HCT116 (cell line): ENCODE data around the gene LRRC72. TPM values are rescaled to one million over a fixed set of nuclear protein-coding genes. Genes with fewer than 3 reads are reported as not detected.

ENCODE experiments used
- ATAC-seq: fragments of 200-7000 bp; cut with Tn5 transposase; 2 replicates; pipeline ENCODE4 v1.9.1; 2020; ENCODE audit warnings: mild to moderate bottlenecking, moderate library complexity
- BruUV-seq: library from RNA; stranded (reverse); fragments of 400-500 nt; replicated peaks from 2 replicates; lab custom pipeline; 2021; lab: Mats Ljungman, UMichigan
- CTCF ChIA-PET: fragments of 300-600 bp; sonication (Branson Sonifier 250); formaldehyde crosslinking; loops from one replicate; lab custom pipeline; 2021; ENCODE audit warnings: antibody characterized with exemption; lab: Charles Lee
- POLR2A ChIA-PET: fragments of 300-600, 350-600 bp; sonication (Branson Sonifier 250); formaldehyde crosslinking; loops from one replicate; lab custom pipeline; 2021; ENCODE audit warnings: antibody characterized with exemption; lab: Charles Lee
- RAD21 ChIA-PET, 2 experiments: fragments of 300-600 bp; sonication (Branson Sonifier 250); formaldehyde crosslinking; loops; one replicate each; lab custom pipeline; 2023; ENCODE audit warnings: low total read pairs in 2 of 2; ENCODE audit not compliant: uncharacterized antibody in 2 of 2, unreplicated experiment in 2 of 2, low non-redundant PET in 1 of 2; lab: Charles Lee
- DNase-seq: peaks from one replicate; pipeline ENCODE4 v3.0.0-alpha.2; 2010; ENCODE audit warnings: low read depth, low spot score
- H2AFZ ChIP-seq: fragments of 200-600 bp; shearing (Covaris generic), sonication (generic); 2 replicates; pipeline ENCODE4 v1.6.1; 2017; ENCODE audit warnings: low read depth, mixed run types, mixed read lengths, antibody characterized with exemption, low read length; ENCODE audit not compliant: poor library complexity, severe bottlenecking
- H3K27ac ChIP-seq: 2 replicates; pipeline ENCODE4 v1.5.1; 2012; ENCODE audit warnings: low read depth, low read length
- H3K27me3 ChIP-seq: fragments of 200-600 bp; sonication (generic); 2 replicates; pipeline ENCODE4 v1.6.1; 2016; ENCODE audit warnings: mixed run types, low read length, mixed read lengths; ENCODE audit not compliant: insufficient read depth
- H3K36me3 ChIP-seq, 2 experiments: fragments of 200-500 bp in 1 of 2; fragments of 200-600 bp in 1 of 2; sonication (Bioruptor generic) in 1 of 2; sonication (generic) in 1 of 2; 2 replicates each; pipeline versions ENCODE4 v1.5.1 to v1.6.1; 2014 to 2016; ENCODE audit warnings: low read length in 2 of 2, inconsistent platforms in 1 of 2, mixed read lengths in 1 of 2, mixed run types in 1 of 2; ENCODE audit not compliant: insufficient read depth in 2 of 2, control insufficient read depth in 1 of 2
- H3K4me1 ChIP-seq, 2 experiments: fragments of 200-600 bp in 1 of 2; sonication (generic) in 1 of 2; 2 replicates each; pipeline versions ENCODE4 v1.5.1 to v1.6.1; 2012 to 2017; ENCODE audit warnings: low read length in 2 of 2, inconsistent platforms in 1 of 2, mild to moderate bottlenecking in 1 of 2, mixed read lengths in 1 of 2, mixed run types in 1 of 2, moderate library complexity in 1 of 2; ENCODE audit not compliant: insufficient read depth in 2 of 2, control insufficient read depth in 1 of 2
- H3K4me2 ChIP-seq: fragments of 200-600 bp; sonication (generic); 2 replicates; pipeline ENCODE4 v1.6.1; 2017; ENCODE audit warnings: mixed run types, low read length, mixed read lengths
- H3K4me3 ChIP-seq, 2 experiments: fragments of 200-600 bp in 1 of 2; sonication (generic) in 1 of 2; replicated peaks in 1 of 2; 2 replicates each; pipeline ENCODE4 v1.5.1; 2011 to 2016; ENCODE audit warnings: low read length in 2 of 2, control low read depth in 1 of 2, low read depth in 1 of 2, mild to moderate bottlenecking in 1 of 2, mixed read lengths in 1 of 2, mixed run types in 1 of 2
- H3K79me2 ChIP-seq: fragments of 200-600 bp; sonication (generic); 2 replicates; pipeline ENCODE4 v1.6.1; 2017; ENCODE audit warnings: mild to moderate bottlenecking, mixed run types, low read length, moderate library complexity, mixed read lengths; ENCODE audit not compliant: insufficient read depth
- H3K9ac ChIP-seq: fragments of 200-600 bp; sonication (generic); 2 replicates; pipeline ENCODE4 v1.6.1; 2016; ENCODE audit warnings: low read length, mixed read lengths
- H3K9me2 ChIP-seq: fragments of 200-600 bp; sonication (generic), shearing (Covaris generic); 2 replicates; pipeline ENCODE4 v1.6.1; 2017; ENCODE audit warnings: mixed run types, mild to moderate bottlenecking, moderate library complexity; ENCODE audit not compliant: insufficient read depth
- H3K9me3 ChIP-seq, 2 experiments: fragments of 200-500 bp in 1 of 2; fragments of 200-600 bp in 1 of 2; sonication (Bioruptor generic) in 1 of 2; sonication (generic) in 1 of 2; 2 replicates each; pipeline ENCODE4 v1.6.1; 2014 to 2017; ENCODE audit warnings: low read length in 2 of 2, mixed read lengths in 2 of 2, inconsistent platforms in 1 of 2, low read depth in 1 of 2, mild to moderate bottlenecking in 1 of 2, mixed run types in 1 of 2, moderate library complexity in 1 of 2; ENCODE audit not compliant: control insufficient read depth in 1 of 2, insufficient read depth in 1 of 2
- H4K20me1 ChIP-seq: fragments of 200-600 bp; sonication (generic), shearing (Covaris generic); 2 replicates; pipeline ENCODE4 v1.6.1; 2017; ENCODE audit warnings: mixed run types, mild to moderate bottlenecking, moderate library complexity; ENCODE audit not compliant: insufficient read depth
- CBX3 ChIP-seq: IDR thresholded peaks from 2 replicates; pipeline ENCODE4 v1.6.1; 2012; ENCODE audit warnings: low read depth
- EGR1 ChIP-seq: IDR thresholded peaks from 2 replicates; pipeline ENCODE4 v1.6.1; 2012; ENCODE audit warnings: low read depth
- ELF1 ChIP-seq: IDR thresholded peaks from 2 replicates; pipeline ENCODE4 v1.6.1; 2012; ENCODE audit warnings: low read depth, borderline replicate concordance
- EZH2 ChIP-seq: fragments of 200-600 bp; sonication (generic); IDR thresholded peaks from 2 replicates; pipeline ENCODE4 v1.6.1; 2017; ENCODE audit warnings: antibody characterized with exemption, mixed run types
- EZH2phosphoT487 ChIP-seq: fragments of 200-600 bp; IDR thresholded peaks from 2 replicates; pipeline ENCODE4 v1.6.1; 2018; ENCODE audit warnings: antibody characterized with exemption, borderline replicate concordance
- FOSL1 ChIP-seq: IDR thresholded peaks from 2 replicates; pipeline ENCODE4 v1.6.1; 2012; ENCODE audit warnings: low read depth
- POLR2A ChIP-seq: IDR thresholded peaks from 2 replicates; pipeline ENCODE4 v1.7.0; 2011; ENCODE audit warnings: borderline replicate concordance; ENCODE audit not compliant: insufficient read depth, insufficient read length; ENCODE audit errors: extremely low read depth
- POLR2AphosphoS5 ChIP-seq: IDR thresholded peaks from 2 replicates; pipeline ENCODE4 v1.6.1; 2011; ENCODE audit warnings: mild to moderate bottlenecking, low read depth, low read length, moderate library complexity
- RAD21 ChIP-seq: IDR thresholded peaks from 2 replicates; pipeline ENCODE4 v1.6.1; 2012; ENCODE audit warnings: low read depth, mild to moderate bottlenecking
- SP1 ChIP-seq: IDR thresholded peaks from 2 replicates; pipeline ENCODE4 v1.6.1; 2012; ENCODE audit warnings: low read depth
- SRF ChIP-seq: IDR thresholded peaks from 2 replicates; pipeline ENCODE4 v1.6.1; 2012; ENCODE audit warnings: low read depth
- ZNF274 ChIP-seq: fragments of 200-500 bp; sonication (Bioruptor generic); IDR thresholded peaks from 2 replicates; pipeline ENCODE4 v1.6.1; 2014; ENCODE audit warnings: mild to moderate bottlenecking, low read depth, low read length, inconsistent platforms
- intact Hi-C: fragments of 100-400 bp; cut with micrococcal nuclease; formaldehyde crosslinking; loops from 2 replicates; pipeline ENCODE4 v1.10.0; 2022
- total RNA-seq: library from RNA; stranded (reverse); gene quantifications from one replicate; pipeline ENCODE4 v1.2.1, GENCODE V29; 2021; ENCODE audit not compliant: unreplicated experiment
- TF ChIP-seq, protein P1 (sequence below): IDR thresholded peaks from 2 replicates; pipeline ENCODE4 v1.6.1; 2011; ENCODE audit warnings: mild to moderate bottlenecking, low read length, moderate library complexity; ENCODE audit not compliant: insufficient replicate concordance; ENCODE audit errors: extremely low read depth
- TF ChIP-seq, protein P2 (sequence below), 3 experiments: fragments of 200-600 bp in 1 of 3; sonication (generic) in 1 of 3; IDR thresholded peaks in 2 of 3; conservative IDR thresholded peaks in 1 of 3; 2 replicates each; pipeline ENCODE4 v1.5.1; 2012 to 2017; ENCODE audit warnings: low read depth in 2 of 3, low read length in 2 of 3, antibody characterized with exemption in 1 of 3, borderline replicate concordance in 1 of 3, control low read depth in 1 of 3, mild to moderate bottlenecking in 1 of 3, mixed read lengths in 1 of 3, mixed run types in 1 of 3, moderate library complexity in 1 of 3; ENCODE audit not compliant: insufficient read depth in 1 of 3
- TF ChIP-seq, protein P3 (sequence below): IDR thresholded peaks from 2 replicates; pipeline ENCODE4 v1.6.1; 2012

Gene LRRC72
- total RNA-seq, 1 experiment from 2014 or later = not detected

DNA sequence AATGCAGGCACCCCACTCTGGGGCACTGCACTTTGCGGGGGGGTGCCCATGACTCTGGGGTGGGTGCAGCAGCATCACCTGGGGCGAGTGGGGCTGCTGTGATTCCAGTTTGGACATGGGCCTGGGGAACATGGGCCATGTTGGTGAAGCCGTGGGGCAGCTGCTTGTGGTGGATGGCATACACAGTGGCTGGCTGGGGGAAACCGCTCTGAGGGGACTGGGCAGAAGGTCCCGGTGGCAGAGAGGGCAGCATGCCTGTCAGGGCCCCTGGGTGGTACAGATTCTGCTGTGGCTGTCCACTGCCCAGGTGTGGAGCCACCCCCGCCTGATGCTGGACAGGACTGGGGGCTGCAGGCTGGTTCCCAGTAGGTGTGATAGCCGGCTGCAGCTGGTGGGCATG lies 57.2 kb downstream of the LRRC72 start:
- Histone ChIP-seq H3K4me2 (no peak overlapping the region), H3K4me3 (no peak overlapping the region), H3K4me1 (no peaks in the 10 kb centered on the region), H3K9ac (no peak overlapping the region), H2AFZ (no peak overlapping the region), H3K9me3 (no peaks in the 10 kb centered on the region), H3K36me3 (no peaks in the 10 kb centered on the region), H3K27ac (no peak overlapping the region), H3K9me2 (no peaks in the 10 kb centered on the region), H4K20me1 (no peaks in the 10 kb centered on the region), H3K79me2 (no peaks in the 10 kb centered on the region), H3K27me3 (no peaks in the 10 kb centered on the region)
- ChIA-PET POLR2A (no interaction called here), CTCF (no interaction called here), RAD21 (no interaction called here)
- DNase-seq (no peak), ATAC-seq (no peak)
- intact Hi-C loops = no loop called here
- TF ChIP-seq EZH2phosphoT487 (no peak), POLR2AphosphoS5 (no peak), EGR1 (no peak), POLR2A (no peak), RAD21 (no peak), SRF (no peak), CBX3 (no peak), FOSL1 (no peak), SP1 (no peak), ELF1 (no peak), ZNF274 (no peak), EZH2 (no peak)
- TF ChIP-seq, protein P1, sequence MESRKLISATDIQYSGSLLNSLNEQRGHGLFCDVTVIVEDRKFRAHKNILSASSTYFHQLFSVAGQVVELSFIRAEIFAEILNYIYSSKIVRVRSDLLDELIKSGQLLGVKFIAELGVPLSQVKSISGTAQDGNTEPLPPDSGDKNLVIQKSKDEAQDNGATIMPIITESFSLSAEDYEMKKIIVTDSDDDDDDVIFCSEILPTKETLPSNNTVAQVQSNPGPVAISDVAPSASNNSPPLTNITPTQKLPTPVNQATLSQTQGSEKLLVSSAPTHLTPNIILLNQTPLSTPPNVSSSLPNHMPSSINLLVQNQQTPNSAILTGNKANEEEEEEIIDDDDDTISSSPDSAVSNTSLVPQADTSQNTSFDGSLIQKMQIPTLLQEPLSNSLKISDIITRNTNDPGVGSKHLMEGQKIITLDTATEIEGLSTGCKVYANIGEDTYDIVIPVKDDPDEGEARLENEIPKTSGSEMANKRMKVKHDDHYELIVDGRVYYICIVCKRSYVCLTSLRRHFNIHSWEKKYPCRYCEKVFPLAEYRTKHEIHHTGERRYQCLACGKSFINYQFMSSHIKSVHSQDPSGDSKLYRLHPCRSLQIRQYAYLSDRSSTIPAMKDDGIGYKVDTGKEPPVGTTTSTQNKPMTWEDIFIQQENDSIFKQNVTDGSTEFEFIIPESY = no peak
- TF ChIP-seq, protein P2, sequence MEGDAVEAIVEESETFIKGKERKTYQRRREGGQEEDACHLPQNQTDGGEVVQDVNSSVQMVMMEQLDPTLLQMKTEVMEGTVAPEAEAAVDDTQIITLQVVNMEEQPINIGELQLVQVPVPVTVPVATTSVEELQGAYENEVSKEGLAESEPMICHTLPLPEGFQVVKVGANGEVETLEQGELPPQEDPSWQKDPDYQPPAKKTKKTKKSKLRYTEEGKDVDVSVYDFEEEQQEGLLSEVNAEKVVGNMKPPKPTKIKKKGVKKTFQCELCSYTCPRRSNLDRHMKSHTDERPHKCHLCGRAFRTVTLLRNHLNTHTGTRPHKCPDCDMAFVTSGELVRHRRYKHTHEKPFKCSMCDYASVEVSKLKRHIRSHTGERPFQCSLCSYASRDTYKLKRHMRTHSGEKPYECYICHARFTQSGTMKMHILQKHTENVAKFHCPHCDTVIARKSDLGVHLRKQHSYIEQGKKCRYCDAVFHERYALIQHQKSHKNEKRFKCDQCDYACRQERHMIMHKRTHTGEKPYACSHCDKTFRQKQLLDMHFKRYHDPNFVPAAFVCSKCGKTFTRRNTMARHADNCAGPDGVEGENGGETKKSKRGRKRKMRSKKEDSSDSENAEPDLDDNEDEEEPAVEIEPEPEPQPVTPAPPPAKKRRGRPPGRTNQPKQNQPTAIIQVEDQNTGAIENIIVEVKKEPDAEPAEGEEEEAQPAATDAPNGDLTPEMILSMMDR (IDR thresholded peaks at IDR 0.05 in 2 of 3, conservative IDR thresholded peaks at IDR 0.05 in 1 of 3; ENCODE audit: borderline replicate concordance in 1 of 3, insufficient read depth in 1 of 3, low read depth in 2 of 3, low read length in 2 of 3) = no peak
- TF ChIP-seq, protein P3, sequence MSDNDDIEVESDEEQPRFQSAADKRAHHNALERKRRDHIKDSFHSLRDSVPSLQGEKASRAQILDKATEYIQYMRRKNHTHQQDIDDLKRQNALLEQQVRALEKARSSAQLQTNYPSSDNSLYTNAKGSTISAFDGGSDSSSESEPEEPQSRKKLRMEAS = no peak
- BruUV-seq = no TSS peak
